Hepatocyte (in vitro differentiated cells): ENCODE results near the gene HIF1A. TPM values are rescaled to one million over a fixed set of nuclear protein-coding genes. Genes with fewer than 3 reads are reported as not detected.
A peak's percentile ranks its signal among the peaks of the same experiment; 100 is the strongest.

Experiments used
- DNase-seq: peaks from one replicate; pipeline ENCODE4 v3.0.0-alpha.2; 2016; ENCODE audit warnings: low spot score
- H2AFZ ChIP-seq: fragments of 200-600 bp; sonication (generic); 2 replicates; pipeline ENCODE4 v1.6.0; 2016; ENCODE audit warnings: antibody characterized with exemption, mild to moderate bottlenecking
- H3K27ac ChIP-seq: fragments of 200-600 bp; sonication (generic); 2 replicates; pipeline ENCODE4 v1.5.1; 2016; ENCODE audit warnings: mild to moderate bottlenecking
- H3K27me3 ChIP-seq: fragments of 200-600 bp; sonication (generic); 2 replicates; pipeline ENCODE4 v1.6.1; 2016
- H3K36me3 ChIP-seq: fragments of 200-600 bp; sonication (generic); replicated peaks from 2 replicates; pipeline ENCODE4 v1.5.1; 2016; ENCODE audit warnings: low read depth; ENCODE audit not compliant: insufficient read depth
- H3K4me1 ChIP-seq: fragments of 200-600 bp; sonication (generic); 2 replicates; pipeline ENCODE4 v1.5.1; 2016; ENCODE audit warnings: mild to moderate bottlenecking, moderate library complexity; ENCODE audit not compliant: insufficient read depth
- H3K4me2 ChIP-seq: fragments of 200-600 bp; sonication (generic); 2 replicates; pipeline ENCODE4 v1.6.0; 2016
- H3K4me3 ChIP-seq: fragments of 200-600 bp; sonication (generic); 2 replicates; pipeline ENCODE4 v1.5.1; 2016; ENCODE audit warnings: mild to moderate bottlenecking
- H3K79me2 ChIP-seq: fragments of 200-600 bp; sonication (generic); 2 replicates; pipeline ENCODE4 v1.6.0; 2017; ENCODE audit warnings: mild to moderate bottlenecking
- H3K9me2 ChIP-seq: fragments of 200-600 bp; sonication (generic); replicated peaks from 2 replicates; pipeline ENCODE4 v1.6.0; 2017; ENCODE audit warnings: mild to moderate bottlenecking; ENCODE audit not compliant: insufficient read depth
- H3K9me3 ChIP-seq: fragments of 200-600 bp; sonication (generic); 2 replicates; pipeline ENCODE4 v1.5.1; 2016; ENCODE audit warnings: low read depth, mild to moderate bottlenecking
- H4K20me1 ChIP-seq: fragments of 200-600 bp; sonication (generic); 2 replicates; pipeline ENCODE4 v1.6.0; 2016; ENCODE audit warnings: mild to moderate bottlenecking; ENCODE audit not compliant: insufficient read depth, poor library complexity, severe bottlenecking
- CTCF ChIP-seq: fragments of 200-600 bp; sonication (generic); IDR thresholded peaks from 2 replicates; pipeline ENCODE4 v1.5.1; 2016; ENCODE audit warnings: antibody characterized with exemption, mild to moderate bottlenecking; ENCODE audit not compliant: poor library complexity
- EZH2 ChIP-seq: fragments of 200-600 bp; sonication (generic); IDR thresholded peaks from 2 replicates; pipeline ENCODE4 v1.6.1; 2016; ENCODE audit warnings: antibody characterized with exemption, mild to moderate bottlenecking, borderline replicate concordance
- EZH2phosphoT487 ChIP-seq: fragments of 200-600 bp; sonication (generic); IDR thresholded peaks from one replicate; pipeline ENCODE4 v1.6.1; 2018; ENCODE audit warnings: antibody characterized with exemption, mild to moderate bottlenecking, low read depth, moderate library complexity; ENCODE audit not compliant: unreplicated experiment, severe bottlenecking
- WGBS: methylation state at CpG from one replicate; pipeline ENCODE4 v1.1.6; 2016; ENCODE audit warnings: low lambda C conversion rate; ENCODE audit errors: missing lambda C conversion rate; 5-methylcytosine and 5-hydroxymethylcytosine counted together
- polyA plus RNA-seq: library from polyadenylated mRNA; unstranded; fragments of >200 nt; fragmentation: Nextera tagmentation; extraction: Ambion mirVana; gene quantifications from 2 replicates; pipeline ENCODE4 v1.2.1, GENCODE V29; 2016
- total RNA-seq: library from RNA; depleted of rRNA; stranded (reverse); fragments of >200 nt; gene quantifications from 2 replicates; pipeline ENCODE4 v1.2.3, GENCODE V29; 2014

The HIF1A gene
- total and polyA plus RNA-seq, 2 experiments from 2014 or later, result 169 to 285 TPM

- Histone ChIP-seq H2AFZ (peak overlapping the region; percentile 33), H4K20me1 (no peaks in the 10 kb centered on the region), H3K4me2 (peak overlapping the region; percentile 87), H3K9me2 (no peaks in the 10 kb centered on the region), H3K36me3 (no peaks in the 10 kb centered on the region), H3K4me1 (peaks cover 10% of the 10 kb centered on the region), H3K27me3 (no peaks in the 10 kb centered on the region), H3K9me3 (no peaks in the 10 kb centered on the region), H3K4me3 (no peak overlapping the region), H3K27ac (peak overlapping the region; percentile 25), H3K79me2 (peaks cover 41% of the 10 kb centered on the region)
- WGBS, result 54% methylated on average over 15 of the region's 15 CpGs
- no peak for TF ChIP-seq EZH2
- no peak for TF ChIP-seq EZH2phosphoT487
- TF ChIP-seq CTCF, result no peak
- no peak for DNase-seq
These were observed 70.1 kb downstream of the HIF1A start for GRCh38 chr14:61765225-61765943.

- Histone ChIP-seq H3K36me3 (no peaks in the 10 kb centered on the region), H3K27ac (no peak overlapping the region), H3K9me3 (no peaks in the 10 kb centered on the region), H3K4me2 (peak overlapping the region; percentile 87), H3K9me2 (no peaks in the 10 kb centered on the region), H3K27me3 (no peaks in the 10 kb centered on the region), H4K20me1 (no peaks in the 10 kb centered on the region), H3K4me3 (no peak overlapping the region), H2AFZ (no peak overlapping the region), H3K4me1 (peaks cover 10% of the 10 kb centered on the region), H3K79me2 (peaks cover 41% of the 10 kb centered on the region)
- DNase-seq, result no peak
- 64% methylated on average over 5 of the region's 5 CpGs for WGBS
- TF ChIP-seq EZH2 (no peak), EZH2phosphoT487 (no peak), CTCF (no peak)
These were observed 70.8 kb downstream of the HIF1A start for GRCh38 chr14:61766151-61766550.

- Histone ChIP-seq H2AFZ (no peak overlapping the region), H3K9me3 (no peaks in the 10 kb centered on the region), H3K36me3 (no peaks in the 10 kb centered on the region), H3K9me2 (no peaks in the 10 kb centered on the region), H3K27ac (no peak overlapping the region), H3K79me2 (peaks cover 33% of the 10 kb centered on the region), H3K27me3 (no peaks in the 10 kb centered on the region), H3K4me3 (no peak overlapping the region), H3K4me2 (no peak overlapping the region), H3K4me1 (peaks cover 10% of the 10 kb centered on the region), H4K20me1 (no peaks in the 10 kb centered on the region)
- DNase-seq, result no peak
- TF ChIP-seq EZH2phosphoT487 (no peak), CTCF (no peak), EZH2 (no peak)
- WGBS, result 64% methylated on average over 3 of the region's 3 CpGs
These were observed 72.9 kb downstream of the HIF1A start for GRCh38 chr14:61768240-61768639.

GRCh38 chr14:61769893-61770292, 74.6 kb downstream of the HIF1A start:
- no peaks in the 10 kb centered on the region for H3K27me3 ChIP-seq
- no peak overlapping the region for H3K4me2 ChIP-seq
- H3K4me3 ChIP-seq, result no peak overlapping the region
- no peaks in the 10 kb centered on the region for H3K9me2 ChIP-seq
- TF ChIP-seq EZH2phosphoT487 (no peak), EZH2 (no peak), CTCF (no peak)
- WGBS, result 82% methylated on average over 3 of the region's 3 CpGs
- H2AFZ ChIP-seq, result no peak overlapping the region
- no peak overlapping the region for H3K27ac ChIP-seq
- no peak for DNase-seq
- peaks cover 19% of the 10 kb centered on the region for H3K79me2 ChIP-seq
- no peaks in the 10 kb centered on the region for H3K9me3 ChIP-seq
- no peaks in the 10 kb centered on the region for H3K36me3 ChIP-seq
- no peaks in the 10 kb centered on the region for H4K20me1 ChIP-seq
- H3K4me1 ChIP-seq, result peaks cover 7% of the 10 kb centered on the region
